ENCODE measurements around the gene GBE1. TPM values are rescaled to one million over a fixed set of nuclear protein-coding genes. Genes with fewer than 3 reads are reported as not detected.

Gene GBE1
- total RNA-seq, 1 experiment from 2014 or later = 35.4 TPM

- no peaks in the 10 kb centered on the region for H3K36me3 ChIP-seq
- H3K9me3 ChIP-seq (replicated peaks) = no peaks in the 10 kb centered on the region
- no peak for DNase-seq
- no peak overlapping the region for H3K4me3 ChIP-seq
- no peaks in the 10 kb centered on the region for H3K4me1 ChIP-seq
- no peaks in the 10 kb centered on the region for H3K27me3 ChIP-seq
- H3K27ac ChIP-seq = no peak overlapping the region
These were observed 110.3 kb downstream of the GBE1 start for GRCh38 chr3:81651139-81651538.

GRCh38 chr3:81650187-81650586 lies 111.3 kb downstream of the GBE1 start:
- Histone ChIP-seq H3K36me3 (no peaks in the 10 kb centered on the region), H3K4me3 (no peak overlapping the region), H3K27me3 (no peaks in the 10 kb centered on the region), H3K27ac (no peak overlapping the region), H3K4me1 (no peaks in the 10 kb centered on the region), H3K9me3 (replicated peaks) (no peaks in the 10 kb centered on the region)
- no peak for DNase-seq

GRCh38 chr3:81645248-81645647 lies 116.2 kb downstream of the GBE1 start:
- no peaks in the 10 kb centered on the region for H3K36me3 ChIP-seq
- no peaks in the 10 kb centered on the region for H3K27me3 ChIP-seq
- H3K27ac ChIP-seq = no peak overlapping the region
- no peak for DNase-seq
- H3K9me3 ChIP-seq (replicated peaks) = no peaks in the 10 kb centered on the region
- no peak overlapping the region for H3K4me3 ChIP-seq
- H3K4me1 ChIP-seq = no peaks in the 10 kb centered on the region

GRCh38 chr3:81643721-81644120 lies 117.7 kb downstream of the GBE1 start:
- no peak overlapping the region for H3K27ac ChIP-seq
- no peaks in the 10 kb centered on the region for H3K9me3 ChIP-seq (replicated peaks)
- no peak overlapping the region for H3K4me3 ChIP-seq
- H3K36me3 ChIP-seq = no peaks in the 10 kb centered on the region
- DNase-seq = peak in 1 of 2 experiments; percentile 41
- no peaks in the 10 kb centered on the region for H3K27me3 ChIP-seq
- no peaks in the 10 kb centered on the region for H3K4me1 ChIP-seq

GRCh38 chr3:81638480-81638879 lies 123.0 kb downstream of the GBE1 start:
- Histone ChIP-seq H3K36me3 (no peaks in the 10 kb centered on the region), H3K27ac (no peak overlapping the region), H3K4me3 (no peak overlapping the region), H3K9me3 (replicated peaks) (no peaks in the 10 kb centered on the region), H3K27me3 (no peaks in the 10 kb centered on the region), H3K4me1 (no peaks in the 10 kb centered on the region)
- DNase-seq = no peak

GRCh38 chr3:81632659-81633058 lies 128.8 kb downstream of the GBE1 start:
- Histone ChIP-seq H3K4me3 (no peak overlapping the region), H3K27ac (no peak overlapping the region), H3K36me3 (no peaks in the 10 kb centered on the region), H3K27me3 (no peaks in the 10 kb centered on the region), H3K9me3 (replicated peaks) (no peaks in the 10 kb centered on the region), H3K4me1 (no peaks in the 10 kb centered on the region)
- no peak for DNase-seq

GRCh38 chr3:81624756-81625155 lies 136.7 kb downstream of the GBE1 start:
- no peaks in the 10 kb centered on the region for H3K4me1 ChIP-seq
- no peak for DNase-seq
- no peaks in the 10 kb centered on the region for H3K27me3 ChIP-seq
- no peaks in the 10 kb centered on the region for H3K9me3 ChIP-seq (replicated peaks)
- no peak overlapping the region for H3K27ac ChIP-seq
- no peaks in the 10 kb centered on the region for H3K36me3 ChIP-seq
- H3K4me3 ChIP-seq = no peak overlapping the region

GRCh38 chr3:81622395-81622794 lies 139.1 kb downstream of the GBE1 start:
- no peaks in the 10 kb centered on the region for H3K36me3 ChIP-seq
- no peak overlapping the region for H3K4me3 ChIP-seq
- no peaks in the 10 kb centered on the region for H3K4me1 ChIP-seq
- no peaks in the 10 kb centered on the region for H3K27me3 ChIP-seq
- no peak overlapping the region for H3K27ac ChIP-seq
- DNase-seq = no peak
- no peaks in the 10 kb centered on the region for H3K9me3 ChIP-seq (replicated peaks)

GRCh38 chr3:81621277-81621676 lies 140.2 kb downstream of the GBE1 start:
- Histone ChIP-seq H3K9me3 (replicated peaks) (no peaks in the 10 kb centered on the region), H3K36me3 (no peaks in the 10 kb centered on the region), H3K4me3 (no peak overlapping the region), H3K27me3 (no peaks in the 10 kb centered on the region), H3K27ac (no peak overlapping the region), H3K4me1 (no peaks in the 10 kb centered on the region)
- DNase-seq = no peak

- no peaks in the 10 kb centered on the region for H3K27me3 ChIP-seq
- H3K4me1 ChIP-seq = no peaks in the 10 kb centered on the region
- no peaks in the 10 kb centered on the region for H3K9me3 ChIP-seq (replicated peaks)
- no peak overlapping the region for H3K27ac ChIP-seq
- H3K36me3 ChIP-seq = no peaks in the 10 kb centered on the region
- no peak overlapping the region for H3K4me3 ChIP-seq
- DNase-seq = no peak
These were observed 140.6 kb downstream of the GBE1 start for GRCh38 chr3:81620849-81621248.

GRCh38 chr3:81612768-81613167 lies 148.7 kb downstream of the GBE1 start:
- Histone ChIP-seq H3K4me3 (no peak overlapping the region), H3K9me3 (replicated peaks) (no peaks in the 10 kb centered on the region), H3K36me3 (no peaks in the 10 kb centered on the region), H3K27me3 (no peaks in the 10 kb centered on the region), H3K4me1 (no peaks in the 10 kb centered on the region), H3K27ac (no peak overlapping the region)
- no peak for DNase-seq

GRCh38 chr3:81602781-81603180 lies 158.7 kb downstream of the GBE1 start:
- H3K9me3 ChIP-seq (replicated peaks) = no peaks in the 10 kb centered on the region
- H3K27me3 ChIP-seq = no peaks in the 10 kb centered on the region
- H3K4me1 ChIP-seq = no peaks in the 10 kb centered on the region
- DNase-seq = no peak
- H3K27ac ChIP-seq = no peak overlapping the region
- H3K4me3 ChIP-seq = no peak overlapping the region
- no peaks in the 10 kb centered on the region for H3K36me3 ChIP-seq

GRCh38 chr3:81601707-81602305 lies 159.6 kb downstream of the GBE1 start:
- Histone ChIP-seq H3K9me3 (replicated peaks) (no peaks in the 10 kb centered on the region), H3K36me3 (no peaks in the 10 kb centered on the region), H3K27me3 (no peaks in the 10 kb centered on the region), H3K4me1 (no peaks in the 10 kb centered on the region), H3K27ac (no peak overlapping the region), H3K4me3 (no peak overlapping the region)
- no peak for DNase-seq

- Histone ChIP-seq H3K36me3 (no peaks in the 10 kb centered on the region), H3K27ac (no peak overlapping the region), H3K27me3 (no peaks in the 10 kb centered on the region), H3K4me3 (no peak overlapping the region), H3K4me1 (no peaks in the 10 kb centered on the region), H3K9me3 (replicated peaks) (no peaks in the 10 kb centered on the region)
- no peak for DNase-seq
These were observed 169.3 kb downstream of the GBE1 start for GRCh38 chr3:81592101-81592500.

- no peak for DNase-seq
- Histone ChIP-seq H3K4me3 (no peak overlapping the region), H3K27me3 (no peaks in the 10 kb centered on the region), H3K9me3 (replicated peaks) (no peaks in the 10 kb centered on the region), H3K4me1 (no peaks in the 10 kb centered on the region), H3K36me3 (no peaks in the 10 kb centered on the region), H3K27ac (no peak overlapping the region)
These were observed 175.5 kb downstream of the GBE1 start for GRCh38 chr3:81585937-81586336.

- no peaks in the 10 kb centered on the region for H3K27me3 ChIP-seq
- H3K27ac ChIP-seq = no peak overlapping the region
- H3K4me3 ChIP-seq = no peak overlapping the region
- no peaks in the 10 kb centered on the region for H3K4me1 ChIP-seq
- H3K9me3 ChIP-seq (replicated peaks) = no peaks in the 10 kb centered on the region
- no peaks in the 10 kb centered on the region for H3K36me3 ChIP-seq
- no peak for DNase-seq
These were observed 176.4 kb downstream of the GBE1 start for GRCh38 chr3:81585056-81585455.

All from SJCRH30 (cell line).